ENCODE measurements around the gene SF1. TPM values are rescaled to one million over a fixed set of nuclear protein-coding genes. Genes with fewer than 3 reads are reported as not detected.

SF1 gene
- polyA plus RNA-seq, 4 donors = 69.8 to 328 (median 83.5) TPM

- WGBS, 3 donors = 64 to 82% (median 73%) methylated on average over 13 of the region's 13 CpGs
- DNase-seq = no peak
- H3K27me3 ChIP-seq (ENCODE audit: control insufficient read depth in 3 of 3, insufficient read depth in 3 of 3, low read length in 3 of 3) = no peaks in the 10 kb centered on the region
- peaks cover 0 to 4% (median 0%) of the 10 kb centered on the region in 3 donors for H3K4me1 ChIP-seq (ENCODE audit: control insufficient read depth in 3 of 3, insufficient read depth in 2 of 3, low read depth in 1 of 3, low read length in 2 of 3)
- no peak overlapping the region for H3K4me3 ChIP-seq (ENCODE audit: low read depth in 1 of 3, low read length in 3 of 3)
- peaks cover 0 to 9% (median 0%) of the 10 kb centered on the region in 3 donors for H3K36me3 ChIP-seq (ENCODE audit: control insufficient read depth in 3 of 3, insufficient read depth in 2 of 3, low read depth in 1 of 3, low read length in 3 of 3)
- no peaks in the 10 kb centered on the region for H3K9me3 ChIP-seq (ENCODE audit: control insufficient read depth in 2 of 2, insufficient read depth in 1 of 2, low read depth in 1 of 2, low read length in 1 of 2)
- H3K27ac ChIP-seq (ENCODE audit: low read depth in 1 of 3, low read length in 2 of 3) = no peak overlapping the region
- FAIRE-seq = no peak
Measured at GRCh38 chr11:64755681-64756361, 22.5 kb downstream of the SF1 start.

DNA sequence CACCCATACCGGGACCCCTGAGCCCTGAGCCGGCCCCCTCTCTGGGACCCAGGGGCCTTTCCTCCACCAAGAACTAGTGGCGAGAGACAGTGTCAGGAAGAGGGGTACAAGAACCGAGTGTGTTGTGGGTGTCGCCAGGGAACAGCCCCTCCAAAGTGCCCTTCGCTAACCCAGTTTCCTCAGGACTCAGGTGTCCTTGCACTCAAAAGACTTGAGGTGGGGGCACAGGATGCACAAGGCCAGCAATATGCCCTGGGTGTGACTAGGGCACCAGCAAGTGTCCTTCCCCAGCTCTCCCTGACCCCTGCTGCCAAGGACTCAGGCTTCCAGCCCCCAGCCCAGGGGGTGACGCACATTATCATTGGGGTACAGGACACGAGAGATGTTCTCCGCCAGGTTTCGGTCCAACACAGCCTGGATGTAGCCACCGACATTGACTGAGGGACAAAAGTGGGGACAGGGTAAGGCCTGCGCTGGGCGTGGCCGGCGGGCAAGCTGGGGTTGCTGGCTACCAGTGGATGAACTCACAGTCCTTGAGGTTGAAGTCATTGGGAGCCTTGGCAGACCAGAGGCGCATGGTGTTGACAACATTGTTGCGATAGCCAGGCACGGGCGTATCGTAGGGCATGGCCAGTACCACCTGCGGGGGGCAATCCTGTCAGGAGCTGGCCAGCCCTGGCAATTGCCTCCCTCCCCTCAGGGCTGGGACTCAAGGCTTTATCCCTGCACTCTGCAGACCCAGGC lies 23.3 kb downstream of the SF1 start:
- Histone ChIP-seq H3K36me3 (ENCODE audit: control insufficient read depth in 3 of 3, insufficient read depth in 2 of 3, low read depth in 1 of 3, low read length in 3 of 3) (peaks cover 0 to 7% (median 0%) of the 10 kb centered on the region in 3 donors), H3K9me3 (ENCODE audit: control insufficient read depth in 2 of 2, insufficient read depth in 1 of 2, low read depth in 1 of 2, low read length in 1 of 2) (no peaks in the 10 kb centered on the region), H3K4me3 (ENCODE audit: low read depth in 1 of 3, low read length in 3 of 3) (no peak overlapping the region), H3K27me3 (ENCODE audit: control insufficient read depth in 3 of 3, insufficient read depth in 3 of 3, low read length in 3 of 3) (no peaks in the 10 kb centered on the region), H3K27ac (ENCODE audit: low read depth in 1 of 3, low read length in 2 of 3) (no peak overlapping the region), H3K4me1 (ENCODE audit: control insufficient read depth in 3 of 3, insufficient read depth in 2 of 3, low read depth in 1 of 3, low read length in 2 of 3) (peaks cover 0 to 4% (median 0%) of the 10 kb centered on the region in 3 donors)
- no peak for DNase-seq
- 92% methylated on average over 21 of the region's 21 CpGs for WGBS, 3 donors
- no peak for FAIRE-seq

DNA sequence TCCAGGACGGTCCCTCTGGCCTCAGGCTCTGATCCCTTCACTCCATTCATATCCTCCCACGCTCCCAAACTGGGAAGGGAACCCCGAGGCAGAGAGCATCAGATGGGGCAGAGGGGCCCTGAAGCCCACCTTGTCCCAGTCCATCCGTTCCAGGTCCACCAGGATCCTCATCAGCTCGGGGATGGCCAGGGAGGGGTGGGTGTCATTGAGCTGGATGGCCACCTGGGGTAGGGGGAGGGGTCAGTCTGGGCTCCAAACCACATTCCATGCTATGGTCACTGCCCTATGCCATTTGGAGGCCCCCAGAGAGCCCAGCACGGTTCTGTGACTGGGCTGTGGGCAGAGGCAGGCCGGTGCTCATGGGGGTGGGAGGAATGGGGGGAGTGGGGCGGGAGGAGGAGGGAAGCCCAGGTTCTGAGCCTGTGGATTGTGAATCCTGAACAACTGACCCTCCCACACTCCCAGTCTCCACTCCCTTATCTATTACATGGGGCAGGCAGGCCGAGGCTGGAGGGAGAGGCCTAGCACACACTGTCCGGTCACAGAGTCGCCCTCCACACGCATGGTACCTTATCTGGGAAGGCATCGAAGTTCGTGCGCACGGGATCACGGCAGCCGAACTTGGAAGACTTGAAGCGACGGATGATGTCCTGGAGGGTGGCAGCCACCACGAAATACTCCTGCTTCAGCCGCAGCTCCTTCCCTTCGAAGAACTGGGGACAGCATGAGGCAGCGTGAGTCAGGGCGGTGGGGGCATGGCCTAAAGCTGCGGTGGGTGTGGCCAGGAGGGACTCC lies 24.0 kb downstream of the SF1 start:
- Histone ChIP-seq H3K4me3 (ENCODE audit: low read depth in 1 of 3, low read length in 3 of 3) (no peak overlapping the region), H3K36me3 (ENCODE audit: control insufficient read depth in 3 of 3, insufficient read depth in 2 of 3, low read depth in 1 of 3, low read length in 3 of 3) (peaks cover 0 to 7% (median 0%) of the 10 kb centered on the region in 3 donors), H3K27ac (ENCODE audit: low read depth in 1 of 3, low read length in 2 of 3) (no peak overlapping the region), H3K4me1 (ENCODE audit: control insufficient read depth in 3 of 3, insufficient read depth in 2 of 3, low read depth in 1 of 3, low read length in 2 of 3) (no peaks in the 10 kb centered on the region), H3K9me3 (ENCODE audit: control insufficient read depth in 2 of 2, insufficient read depth in 1 of 2, low read depth in 1 of 2, low read length in 1 of 2) (no peaks in the 10 kb centered on the region), H3K27me3 (ENCODE audit: control insufficient read depth in 3 of 3, insufficient read depth in 3 of 3, low read length in 3 of 3) (no peaks in the 10 kb centered on the region)
- WGBS, 3 donors = 84 to 90% (median 88%) methylated on average over 25 to 26 of the region's 26 CpGs
- no peak for DNase-seq
- no peak for FAIRE-seq

DNA sequence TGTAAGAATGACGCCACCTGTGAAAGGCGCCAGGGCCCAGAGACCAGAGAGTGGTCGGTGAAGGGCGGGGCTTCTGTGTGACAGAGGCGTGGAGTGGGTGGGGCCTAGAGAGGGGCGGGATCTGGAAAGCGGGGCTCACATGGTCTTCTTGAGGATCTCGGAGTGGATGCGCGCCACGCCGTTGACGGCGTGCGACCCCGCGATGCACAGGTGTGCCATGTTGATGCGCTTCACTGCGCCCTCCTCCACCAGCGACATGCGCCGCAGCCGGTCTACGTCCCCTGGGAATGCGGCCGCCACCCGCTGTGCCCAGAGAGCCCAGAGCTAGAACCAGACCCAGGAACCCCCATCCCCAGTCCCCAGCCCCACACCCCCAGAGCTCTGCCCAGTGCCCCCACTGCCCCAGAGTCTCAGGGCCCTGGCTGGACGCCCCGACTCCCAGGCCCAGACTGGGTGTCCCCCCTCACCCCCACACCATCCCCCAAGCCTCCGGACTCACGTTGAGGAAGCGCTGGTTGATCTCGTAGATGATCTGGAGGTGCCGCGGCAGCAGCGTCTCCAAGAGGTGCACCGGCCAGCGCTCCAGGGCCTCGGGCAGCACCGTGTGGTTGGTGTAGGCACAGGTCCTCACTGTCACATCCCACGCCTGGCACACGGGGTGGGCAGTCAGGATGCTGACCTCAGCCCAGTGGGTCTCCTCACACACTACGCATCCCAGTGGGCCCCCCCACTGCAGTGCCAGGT lies 24.8 kb downstream of the SF1 start:
- peaks cover 0 to 7% (median 0%) of the 10 kb centered on the region in 3 donors for H3K36me3 ChIP-seq (ENCODE audit: control insufficient read depth in 3 of 3, insufficient read depth in 2 of 3, low read depth in 1 of 3, low read length in 3 of 3)
- no peak overlapping the region for H3K27ac ChIP-seq (ENCODE audit: low read depth in 1 of 3, low read length in 2 of 3)
- H3K4me1 ChIP-seq (ENCODE audit: control insufficient read depth in 3 of 3, insufficient read depth in 2 of 3, low read depth in 1 of 3, low read length in 2 of 3) = no peaks in the 10 kb centered on the region
- WGBS, 3 donors = 94 to 97% (median 95%) methylated on average over 35 to 43 of the region's 43 CpGs
- no peak for FAIRE-seq
- no peaks in the 10 kb centered on the region for H3K9me3 ChIP-seq (ENCODE audit: control insufficient read depth in 2 of 2, insufficient read depth in 1 of 2, low read depth in 1 of 2, low read length in 1 of 2)
- no peak for DNase-seq
- no peak overlapping the region for H3K4me3 ChIP-seq (ENCODE audit: low read depth in 1 of 3, low read length in 3 of 3)
- H3K27me3 ChIP-seq (ENCODE audit: control insufficient read depth in 3 of 3, insufficient read depth in 3 of 3, low read length in 3 of 3) = no peaks in the 10 kb centered on the region

GRCh38 chr11:64753019-64753379 lies 25.3 kb downstream of the SF1 start:
- no peak for DNase-seq
- Histone ChIP-seq H3K4me1 (ENCODE audit: control insufficient read depth in 3 of 3, insufficient read depth in 2 of 3, low read depth in 1 of 3, low read length in 2 of 3) (no peaks in the 10 kb centered on the region), H3K27me3 (ENCODE audit: control insufficient read depth in 3 of 3, insufficient read depth in 3 of 3, low read length in 3 of 3) (peaks cover 0 to 3% (median 0%) of the 10 kb centered on the region in 3 donors), H3K9me3 (ENCODE audit: control insufficient read depth in 2 of 2, insufficient read depth in 1 of 2, low read depth in 1 of 2, low read length in 1 of 2) (no peaks in the 10 kb centered on the region), H3K36me3 (ENCODE audit: control insufficient read depth in 3 of 3, insufficient read depth in 2 of 3, low read depth in 1 of 3, low read length in 3 of 3) (peaks cover 0 to 7% (median 0%) of the 10 kb centered on the region in 3 donors), H3K27ac (ENCODE audit: low read depth in 1 of 3, low read length in 2 of 3) (no peak overlapping the region), H3K4me3 (ENCODE audit: low read depth in 1 of 3, low read length in 3 of 3) (no peak overlapping the region)
- no peak for FAIRE-seq
- WGBS, 3 donors = 91 to 94% (median 93%) methylated on average over 7 of the region's 7 CpGs

DNA sequence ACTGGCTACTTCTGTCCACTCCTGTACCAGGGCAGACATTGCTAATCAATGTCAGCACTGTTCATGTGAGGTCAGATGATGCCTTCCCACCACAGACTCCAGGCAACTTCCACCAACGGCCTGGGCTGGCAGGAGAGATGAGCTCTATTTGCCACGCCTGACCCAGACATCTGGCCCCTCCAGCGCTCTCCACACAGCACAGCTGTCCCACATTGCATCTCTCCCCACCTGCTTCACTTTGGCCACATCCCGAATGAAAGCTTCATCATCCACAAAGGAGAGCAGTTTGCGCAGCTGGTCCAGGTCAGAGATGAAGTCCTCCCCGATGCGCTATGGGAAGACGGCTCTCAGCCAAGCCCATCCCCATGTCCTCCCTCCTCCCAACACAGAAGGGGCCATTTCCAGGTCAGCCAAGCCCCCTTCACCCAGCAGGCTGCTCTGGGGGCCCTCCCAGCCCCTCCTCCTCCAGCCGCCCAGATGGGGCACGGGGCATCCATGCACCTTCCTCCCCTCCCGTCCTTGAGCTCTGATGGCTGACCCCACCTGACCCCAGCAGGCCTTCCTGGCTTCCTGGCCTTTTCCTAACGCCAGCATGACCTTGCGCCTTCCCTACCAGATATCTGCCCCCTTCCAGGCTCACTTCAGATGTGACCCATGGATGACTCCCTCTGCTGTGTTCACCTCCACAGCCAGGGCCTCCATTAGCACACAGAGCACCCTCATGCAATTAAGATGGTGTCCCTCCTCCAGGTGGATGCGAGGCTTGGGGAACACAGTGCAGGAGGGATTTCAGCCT lies 26.0 kb downstream of the SF1 start:
- Histone ChIP-seq H3K4me3 (ENCODE audit: low read depth in 1 of 3, low read length in 3 of 3) (no peak overlapping the region), H3K27me3 (ENCODE audit: control insufficient read depth in 3 of 3, insufficient read depth in 3 of 3, low read length in 3 of 3) (peaks cover 0 to 5% (median 0%) of the 10 kb centered on the region in 3 donors), H3K27ac (ENCODE audit: low read depth in 1 of 3, low read length in 2 of 3) (no peak overlapping the region), H3K36me3 (ENCODE audit: control insufficient read depth in 3 of 3, insufficient read depth in 2 of 3, low read depth in 1 of 3, low read length in 3 of 3) (peaks cover 0 to 4% (median 0%) of the 10 kb centered on the region in 3 donors), H3K9me3 (ENCODE audit: control insufficient read depth in 2 of 2, insufficient read depth in 1 of 2, low read depth in 1 of 2, low read length in 1 of 2) (no peaks in the 10 kb centered on the region), H3K4me1 (ENCODE audit: control insufficient read depth in 3 of 3, insufficient read depth in 2 of 3, low read depth in 1 of 3, low read length in 2 of 3) (no peaks in the 10 kb centered on the region)
- DNase-seq = no peak
- no peak for FAIRE-seq
- whole genome bisulfite sequencing, 3 donors = 82 to 85% (median 84%) methylated on average over 14 of the region's 14 CpGs

GRCh38 chr11:64751580-64751979 lies 26.8 kb downstream of the SF1 start:
- Histone ChIP-seq H3K27ac (ENCODE audit: low read depth in 1 of 3, low read length in 2 of 3) (no peak overlapping the region), H3K9me3 (ENCODE audit: control insufficient read depth in 2 of 2, insufficient read depth in 1 of 2, low read depth in 1 of 2, low read length in 1 of 2) (no peaks in the 10 kb centered on the region), H3K4me3 (ENCODE audit: low read depth in 1 of 3, low read length in 3 of 3) (no peak overlapping the region), H3K4me1 (ENCODE audit: control insufficient read depth in 3 of 3, insufficient read depth in 2 of 3, low read depth in 1 of 3, low read length in 2 of 3) (no peaks in the 10 kb centered on the region), H3K27me3 (ENCODE audit: control insufficient read depth in 3 of 3, insufficient read depth in 3 of 3, low read length in 3 of 3) (peaks cover 0 to 13% (median 0%) of the 10 kb centered on the region in 3 donors), H3K36me3 (ENCODE audit: control insufficient read depth in 3 of 3, insufficient read depth in 2 of 3, low read depth in 1 of 3, low read length in 3 of 3) (peaks cover 0 to 4% (median 0%) of the 10 kb centered on the region in 3 donors)
- WGBS, 3 donors = 85 to 93% (median 92%) methylated on average over 9 of the region's 9 CpGs
- FAIRE-seq (no peak), DNase-seq (no peak)
